C4-2B (cell line): ENCODE measurements around the gene NIPAL3.
"Not testable (repeated sequence)": the region's sequence is repeated elsewhere in the genome, so short reads cannot be mapped to it uniquely, and the experiment has no call there.

Experiments
- H3K27ac ChIP-seq: fragments of 450-650 bp; 2 replicates; pipeline ENCODE4 v1.5.1; 2017
- CTCF ChIP-seq: fragments of 450-650 bp; conservative IDR thresholded peaks from 2 replicates; pipeline ENCODE4 v1.5.1; 2017; ENCODE audit warnings: mild to moderate bottlenecking
- ZFX ChIP-seq: fragments of 450-650 bp; IDR thresholded peaks from 2 replicates; pipeline ENCODE4 v1.6.1; 2017

NIPAL3 gene

GRCh38 chr1:24516506-24516905 lies 100.9 kb downstream of the NIPAL3 start:
- TF ChIP-seq CTCF: no peak
- TF ChIP-seq ZFX: no peak
- H3K27ac ChIP-seq: no peak overlapping the region

- TF ChIP-seq ZFX: no peak
- no peak for TF ChIP-seq CTCF
- H3K27ac ChIP-seq: no peak overlapping the region
Measured at GRCh38 chr1:24517898-24518297, 102.3 kb downstream of the NIPAL3 start.

- H3K27ac ChIP-seq: not testable (repeated sequence)
Measured at GRCh38 chr1:24520282-24520681, 104.7 kb downstream of the NIPAL3 start.
